ENCODE results near the gene ARHGAP42. TPM values are rescaled to one million over a fixed set of nuclear protein-coding genes. Genes with fewer than 3 reads are reported as not detected.
A peak's percentile ranks its signal among the peaks of the same experiment; 100 is the strongest.

ARHGAP42 gene
- total RNA-seq, 4 donors from 2014 or later = 28.5 to 52.2 (median 40.4) TPM

DNA sequence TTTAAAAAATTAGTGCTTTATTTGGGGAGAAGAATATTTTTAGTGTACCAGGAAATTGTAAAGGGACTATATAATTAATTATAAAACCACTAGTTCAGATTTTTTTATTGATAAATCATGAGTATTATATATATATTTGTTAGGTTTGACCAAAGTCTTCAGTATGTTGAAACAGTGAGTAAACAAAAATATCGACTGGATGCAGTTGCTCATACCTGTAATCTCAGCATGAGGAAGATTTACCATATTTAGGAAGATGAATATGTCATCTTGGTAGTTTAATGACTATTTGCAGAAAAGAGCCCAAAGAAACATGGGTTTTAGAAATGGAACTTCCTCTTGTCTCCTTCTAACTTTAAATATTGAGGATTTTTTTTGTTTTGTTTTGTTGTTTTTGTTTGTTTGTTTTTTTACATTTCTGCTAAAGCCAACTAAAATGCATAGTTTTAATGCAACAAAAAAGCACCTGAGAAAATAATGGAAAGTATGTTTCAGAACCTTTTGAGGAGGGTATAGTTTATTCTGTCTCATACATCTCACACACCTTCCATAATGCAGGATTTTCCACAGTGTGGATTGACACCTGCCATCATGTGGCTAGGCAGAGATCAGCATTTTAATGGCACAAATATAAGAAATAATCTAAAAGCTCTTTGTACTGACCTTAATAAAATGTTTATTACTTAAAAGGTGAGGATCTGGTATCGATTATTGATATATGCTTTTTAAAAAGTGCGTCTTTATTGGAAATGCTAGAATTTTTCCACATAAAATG is 114.3 kb downstream of the ARHGAP42 start:
- 91 to 94% methylated on average over 3 of the region's 3 CpGs for WGBS, 2 donors
- no peak overlapping the region for H3K27ac ChIP-seq
- TF ChIP-seq, protein P1, sequence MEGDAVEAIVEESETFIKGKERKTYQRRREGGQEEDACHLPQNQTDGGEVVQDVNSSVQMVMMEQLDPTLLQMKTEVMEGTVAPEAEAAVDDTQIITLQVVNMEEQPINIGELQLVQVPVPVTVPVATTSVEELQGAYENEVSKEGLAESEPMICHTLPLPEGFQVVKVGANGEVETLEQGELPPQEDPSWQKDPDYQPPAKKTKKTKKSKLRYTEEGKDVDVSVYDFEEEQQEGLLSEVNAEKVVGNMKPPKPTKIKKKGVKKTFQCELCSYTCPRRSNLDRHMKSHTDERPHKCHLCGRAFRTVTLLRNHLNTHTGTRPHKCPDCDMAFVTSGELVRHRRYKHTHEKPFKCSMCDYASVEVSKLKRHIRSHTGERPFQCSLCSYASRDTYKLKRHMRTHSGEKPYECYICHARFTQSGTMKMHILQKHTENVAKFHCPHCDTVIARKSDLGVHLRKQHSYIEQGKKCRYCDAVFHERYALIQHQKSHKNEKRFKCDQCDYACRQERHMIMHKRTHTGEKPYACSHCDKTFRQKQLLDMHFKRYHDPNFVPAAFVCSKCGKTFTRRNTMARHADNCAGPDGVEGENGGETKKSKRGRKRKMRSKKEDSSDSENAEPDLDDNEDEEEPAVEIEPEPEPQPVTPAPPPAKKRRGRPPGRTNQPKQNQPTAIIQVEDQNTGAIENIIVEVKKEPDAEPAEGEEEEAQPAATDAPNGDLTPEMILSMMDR (IDR thresholded peaks at IDR 0.05) = no peak
- TF ChIP-seq EP300 (IDR thresholded peaks at IDR 0.05) (no peak), POLR2A (IDR thresholded peaks at IDR 0.05) (no peak)
- H3K4me1 ChIP-seq = no peaks in the 10 kb centered on the region
- no peak overlapping the region for H3K4me3 ChIP-seq
- no peak for DNase-seq (ENCODE audit: low spot score in 2 of 2)
- H3K27me3 ChIP-seq = no peaks in the 10 kb centered on the region
- no peaks in the 10 kb centered on the region for H3K9me3 ChIP-seq
- peaks cover 0 to 4% (median 0%) of the 10 kb centered on the region in 3 donors for H3K36me3 ChIP-seq

DNA sequence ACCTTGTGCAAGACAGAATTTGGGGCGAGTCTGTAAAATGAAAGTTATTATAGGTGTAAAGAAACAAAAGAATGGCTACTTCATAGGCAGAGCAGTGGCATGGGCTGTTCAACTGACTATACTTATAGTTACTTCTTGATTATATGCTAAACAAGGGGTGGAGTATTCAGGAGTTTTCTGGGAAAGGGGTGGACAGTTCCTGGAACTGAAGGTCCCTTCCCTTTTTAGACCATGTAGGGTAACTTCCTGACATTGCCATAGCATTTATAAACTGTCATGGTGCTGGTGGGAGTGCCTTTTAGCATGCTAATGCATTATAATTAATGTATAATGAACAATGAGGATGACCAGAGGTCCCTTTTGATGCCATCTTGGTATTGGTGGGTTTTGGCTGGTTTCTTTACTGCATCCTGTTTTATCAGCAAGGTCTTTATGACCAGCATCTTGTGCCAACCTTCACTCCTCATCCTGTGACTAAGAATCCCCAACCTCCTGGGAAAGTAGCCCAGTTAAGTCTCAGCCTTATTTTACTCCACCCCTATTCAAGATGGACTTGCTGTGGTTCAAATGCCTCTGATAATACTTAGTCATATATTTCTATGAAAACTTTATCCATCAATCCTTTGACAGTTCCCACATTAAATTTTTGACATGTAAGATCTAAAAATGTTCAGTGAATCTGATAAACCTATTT is 118.6 kb downstream of the ARHGAP42 start:
- Histone ChIP-seq H3K4me1 (peaks cover 0 to 22% (median 6%) of the 10 kb centered on the region in 4 donors), H3K27ac (no peak overlapping the region), H3K9me3 (no peaks in the 10 kb centered on the region), H3K4me3 (no peak overlapping the region), H3K36me3 (no peaks in the 10 kb centered on the region), H3K27me3 (no peaks in the 10 kb centered on the region)
- WGBS, 2 donors = 88 to 96% methylated on average over 1 of the region's 1 CpG
- DNase-seq (ENCODE audit: low spot score in 2 of 2) = no peak
- TF ChIP-seq, protein P1 (IDR thresholded peaks at IDR 0.05) = no peak
- TF ChIP-seq POLR2A (IDR thresholded peaks at IDR 0.05) (no peak), EP300 (IDR thresholded peaks at IDR 0.05) (no peak)

DNA sequence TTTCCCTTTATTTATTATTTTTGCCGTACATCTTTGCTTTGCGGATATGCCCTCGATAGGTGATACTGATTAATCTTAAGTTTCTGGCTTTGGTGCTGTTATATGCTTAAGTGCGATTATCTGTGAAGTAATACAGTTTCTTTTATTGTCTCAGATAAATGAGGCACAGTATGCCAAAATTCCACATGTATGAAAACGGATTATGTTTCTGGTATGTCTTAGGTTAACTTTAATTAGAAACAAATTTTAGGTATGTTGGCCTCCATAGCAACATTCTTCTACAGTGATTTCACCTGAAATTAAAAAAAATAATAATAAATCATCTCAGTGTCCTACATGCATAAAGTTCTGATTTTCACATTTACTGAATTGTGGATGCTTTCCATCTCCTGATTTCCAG is 119.2 kb downstream of the ARHGAP42 start:
- DNase-seq (ENCODE audit: low spot score in 2 of 2) = no peak
- Histone ChIP-seq H3K27ac (no peak overlapping the region), H3K4me3 (no peak overlapping the region), H3K9me3 (no peaks in the 10 kb centered on the region), H3K4me1 (peaks cover 0 to 26% (median 6%) of the 10 kb centered on the region in 4 donors), H3K36me3 (no peaks in the 10 kb centered on the region), H3K27me3 (no peaks in the 10 kb centered on the region)
- TF ChIP-seq, protein P1 (IDR thresholded peaks at IDR 0.05) = no peak
- TF ChIP-seq POLR2A (IDR thresholded peaks at IDR 0.05) = no peak
- TF ChIP-seq EP300 (IDR thresholded peaks at IDR 0.05) = no peak
- WGBS, 2 donors = 88 to 92% methylated on average over 5 of the region's 5 CpGs

DNA sequence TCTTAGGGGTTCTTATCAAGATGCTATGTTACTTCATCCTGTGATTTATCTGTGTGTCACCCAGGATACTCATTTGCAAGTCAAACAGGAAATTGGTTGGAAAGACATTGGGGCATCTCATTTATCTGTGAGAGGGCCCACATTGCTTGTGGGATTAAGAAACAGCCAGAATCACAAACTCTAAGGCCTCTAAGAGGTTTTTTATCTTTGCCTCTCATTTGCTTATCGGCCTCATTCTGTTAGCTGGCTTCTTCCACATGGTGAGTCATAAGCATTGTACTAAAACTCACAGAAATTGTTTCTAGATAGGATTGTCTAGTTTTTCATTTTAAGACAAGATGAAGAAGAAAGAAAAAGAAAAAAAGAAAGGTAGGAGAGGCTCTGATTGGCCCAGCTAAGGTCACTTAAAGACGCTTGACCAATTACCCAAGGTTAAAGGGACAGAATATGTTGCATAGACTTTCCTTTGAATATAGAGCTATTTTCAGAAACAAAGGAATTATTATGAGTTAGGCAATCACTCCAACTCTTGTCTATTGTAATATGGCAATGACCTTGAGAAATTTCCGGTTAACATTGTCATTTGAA is 121.9 kb downstream of the ARHGAP42 start:
- Histone ChIP-seq H3K9me3 (no peaks in the 10 kb centered on the region), H3K27me3 (no peaks in the 10 kb centered on the region), H3K27ac (peak overlapping the region in 2 of 4 donors; percentile 54 to 72), H3K36me3 (no peaks in the 10 kb centered on the region), H3K4me1 (peaks cover 0 to 26% (median 6%) of the 10 kb centered on the region in 4 donors), H3K4me3 (no peak overlapping the region)
- 35 to 45% methylated on average over 3 of the region's 3 CpGs for WGBS, 2 donors
- DNase-seq (ENCODE audit: low spot score in 2 of 2) = no peak
- TF ChIP-seq EP300 (IDR thresholded peaks at IDR 0.05) (no peak), POLR2A (IDR thresholded peaks at IDR 0.05) (no peak)
- TF ChIP-seq, protein P1 (IDR thresholded peaks at IDR 0.05) = no peak

DNA sequence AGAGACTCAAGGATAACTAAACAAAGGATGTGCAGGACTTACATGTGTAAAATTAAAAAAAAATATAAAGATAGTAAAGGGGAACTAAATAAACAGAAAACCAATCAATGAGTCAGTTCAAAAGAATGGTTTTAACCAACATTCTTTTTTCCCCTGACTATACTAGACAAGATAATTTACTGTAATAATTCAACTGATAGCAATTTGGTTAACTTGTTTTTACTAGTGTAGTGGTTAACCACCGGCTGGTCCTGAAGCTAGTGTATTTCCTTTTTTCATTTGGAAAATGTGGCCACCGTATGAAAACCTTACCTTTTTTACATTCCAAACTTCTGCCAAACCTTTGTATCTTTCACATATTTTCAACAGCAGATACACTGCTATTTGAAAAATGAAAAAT is 123.1 kb downstream of the ARHGAP42 start:
- 80 to 82% methylated on average over 2 of the region's 2 CpGs for WGBS, 2 donors
- H3K4me3 ChIP-seq = no peak overlapping the region
- H3K27me3 ChIP-seq = no peaks in the 10 kb centered on the region
- H3K9me3 ChIP-seq = no peaks in the 10 kb centered on the region
- H3K36me3 ChIP-seq = no peaks in the 10 kb centered on the region
- H3K4me1 ChIP-seq = peaks cover 0 to 26% (median 6%) of the 10 kb centered on the region in 4 donors
- peak overlapping the region in 1 of 4 donors; percentile 72 for H3K27ac ChIP-seq
- no peak for DNase-seq (ENCODE audit: low spot score in 2 of 2)
- TF ChIP-seq, protein P1 (IDR thresholded peaks at IDR 0.05) = no peak
- TF ChIP-seq EP300 (IDR thresholded peaks at IDR 0.05) (no peak), POLR2A (IDR thresholded peaks at IDR 0.05) (no peak)
